ENCODE measurements around the gene ZDHHC22. TPM values are rescaled to one million over a fixed set of nuclear protein-coding genes. Genes with fewer than 3 reads are reported as not detected.

Gene ZDHHC22
- total RNA-seq, 4 donors from 2014 or later: not detected

- no peak for TF ChIP-seq CTCF (IDR thresholded peaks at IDR 0.05; ENCODE audit: low read depth)
Observed at GRCh38 chr14:77099425-77100167, 42.0 kb downstream of the ZDHHC22 start.

GRCh38 chr14:77098529-77099353 is 42.9 kb downstream of the ZDHHC22 start:
- no peak for TF ChIP-seq CTCF (IDR thresholded peaks at IDR 0.05; ENCODE audit: low read depth)

GRCh38 chr14:77097700-77098528 is 43.7 kb downstream of the ZDHHC22 start, which contains the start of gene CIPC:
Gene CIPC (plus strand): TSS chr14:77098258. CDS start chr14:77105709, 7,451 bp downstream.
- no peak for TF ChIP-seq CTCF (IDR thresholded peaks at IDR 0.05; ENCODE audit: low read depth)

- TF ChIP-seq CTCF (IDR thresholded peaks at IDR 0.05; ENCODE audit: low read depth): no peak
Observed at GRCh38 chr14:77097006-77097699, 44.4 kb downstream of the ZDHHC22 start.

- no peak for TF ChIP-seq CTCF (IDR thresholded peaks at IDR 0.05; ENCODE audit: low read depth)
Observed at GRCh38 chr14:77094672-77095284, 46.8 kb downstream of the ZDHHC22 start.

GRCh38 chr14:77092676-77093075 is 48.9 kb downstream of the ZDHHC22 start:
- no peak for TF ChIP-seq CTCF (IDR thresholded peaks at IDR 0.05; ENCODE audit: low read depth)

Data from subcutaneous adipose tissue (tissue), 4 donors.